ENCODE measurements around the gene CPN1. TPM values are rescaled to one million over a fixed set of nuclear protein-coding genes. Genes with fewer than 3 reads are reported as not detected.

CPN1 gene
- total and polyA plus RNA-seq, 9 of the 15 experiments (the other 6 are each of a cell fraction or from before 2014, with no cell fraction given), result 0.15 to 0.17 TPM; not detected in 7

GRCh38 chr10:100057948-100058347 lies 23.7 kb downstream of the CPN1 start:
- Histone ChIP-seq H3K4me1 (replicated peaks in 1 of 2; ENCODE audit: control insufficient read depth in 2 of 2, insufficient read depth in 2 of 2, low read length in 2 of 2) (no peaks in the 10 kb centered on the region), H3K4me2 (ENCODE audit: insufficient read depth, low read length) (no peak overlapping the region), H3K27me3 (ENCODE audit: control insufficient read depth in 2 of 2, insufficient read depth in 2 of 2, low read length in 2 of 2) (no peaks in the 10 kb centered on the region; a peak in 2 of 5 replicates), H3K9me3 (replicated peaks; ENCODE audit: control insufficient read depth, insufficient read depth, low read depth, low read length) (0 out of 2 replicates have a peak, but pooled peaks cover 3% of the 10 kb centered on the region), H3K79me2 (ENCODE audit: control insufficient read depth, insufficient read depth, low read length) (no peaks in the 10 kb centered on the region), H3K4me3 (no peak overlapping the region), H3K27ac (ENCODE audit: extremely low read depth, low read depth, low read length) (no peak overlapping the region), H3K9me1 (ENCODE audit: control insufficient read depth, insufficient read depth, low read length) (no peaks in the 10 kb centered on the region), H3K9ac (ENCODE audit: insufficient read depth in 1 of 2, low read depth in 2 of 2, low read length in 2 of 2) (no peak overlapping the region), H4K20me1 (replicated peaks; ENCODE audit: control insufficient read depth, insufficient read depth, low read length) (no peaks in the 10 kb centered on the region), H3K36me3 (ENCODE audit: control insufficient read depth, insufficient read depth, low read length) (no peaks in the 10 kb centered on the region), H2AFZ (ENCODE audit: low read depth, low read length) (no peak overlapping the region)
- ATAC-seq, result no peak
- intact Hi-C loops (cut with micrococcal nuclease), result no loop called here
- 0% methylated on average over 1 of the region's 1 CpG for WGBS (ENCODE audit: insufficient coverage, low coverage, missing lambda C conversion rate)
- in situ Hi-C loops (cut with MboI), result no loop called here
- no peak for FAIRE-seq
- DNase-seq (ENCODE audit: extremely low read depth in 1 of 4, low spot score in 3 of 4), result no peak
- CTCF ChIA-PET (ENCODE audit: low intra/inter-chr PET ratio), result no interaction called here
- POLR2A ChIA-PET, result no interaction called here
- BruUV-seq (replicated peaks), result no TSS peak
- TF ChIP-seq PHB (CRISPR knock-in tag; IDR thresholded peaks at IDR 0.05), result no peak
- no peak for TF ChIP-seq USF2 (CRISPR knock-in tag; IDR thresholded peaks at IDR 0.05)
- no peak for TF ChIP-seq ZNF224 (CRISPR knock-in tag; IDR thresholded peaks at IDR 0.05)
- TF ChIP-seq GTF3C2 (IDR thresholded peaks at IDR 0.05; ENCODE audit: borderline replicate concordance, extremely low read depth, insufficient read length), result no peak
- TF ChIP-seq ZNF584 (CRISPR knock-in tag; IDR thresholded peaks at IDR 0.05; ENCODE audit: low read depth), result no peak
- TF ChIP-seq PRMT5 (CRISPR knock-in tag; IDR thresholded peaks at IDR 0.05), result no peak
- no peak for TF ChIP-seq PCBP1 (IDR thresholded peaks at IDR 0.05; ENCODE audit: low read depth, low read length, poor library complexity, severe bottlenecking)
- no peak for TF ChIP-seq ZBTB11 (CRISPR knock-in tag; IDR thresholded peaks at IDR 0.05)
- TF ChIP-seq ZNF586 (CRISPR knock-in tag; conservative IDR thresholded peaks at IDR 0.05), result no peak
- no peak for TF ChIP-seq ZNF143 (CRISPR knock-in tag; IDR thresholded peaks at IDR 0.05)
- TF ChIP-seq ZNF174 (CRISPR knock-in tag; IDR thresholded peaks at IDR 0.05), result no peak
- no peak for TF ChIP-seq CLOCK (CRISPR knock-in tag; IDR thresholded peaks at IDR 0.05; ENCODE audit: borderline replicate concordance)
- no peak for TF ChIP-seq MIER1 (IDR thresholded peaks at IDR 0.05; ENCODE audit: low read depth)

Measured in K562 (cell line).